Endometrium (tissue), 2 donors: ENCODE data around the gene RPL21.
"Not testable (repeated sequence)": the region's sequence is repeated elsewhere in the genome, so short reads cannot be mapped to it uniquely, and the experiment has no call there.

ENCODE experiments used
- FAIRE-seq: peaks from 2 replicates; lab custom pipeline; 2012; peaks lifted over from hg19 to GRCh38; lab: Jason Lieb, UNC
- donor health status: control.
- donor health status: control.

The RPL21 gene

GRCh38 chr13:27289011-27289665 is 37.8 kb downstream of the RPL21 start:
- FAIRE-seq = no peak

- no peak for FAIRE-seq
These were observed 39.4 kb downstream of the RPL21 start for GRCh38 chr13:27290715-27291114.

DNA sequence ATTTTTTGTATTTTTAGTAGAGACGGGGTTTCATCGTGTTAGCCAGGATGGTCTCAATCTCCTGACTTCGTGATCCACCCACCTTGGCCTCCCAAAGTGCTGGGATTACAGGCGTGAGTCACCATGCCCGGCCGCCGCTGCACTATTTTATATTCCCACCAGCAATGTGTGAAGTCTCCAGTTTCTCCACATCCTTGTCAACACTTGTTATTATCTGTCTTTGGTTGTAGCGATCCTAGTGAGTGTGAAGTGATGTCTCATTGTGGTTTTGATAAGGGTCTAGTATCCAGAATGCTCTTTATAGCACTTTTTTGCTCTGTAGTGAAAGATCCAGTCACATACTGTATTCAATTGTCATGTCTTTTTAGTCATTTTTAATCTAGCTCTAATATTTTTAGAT is 40.6 kb downstream of the RPL21 start:
- not testable (repeated sequence) for FAIRE-seq

DNA sequence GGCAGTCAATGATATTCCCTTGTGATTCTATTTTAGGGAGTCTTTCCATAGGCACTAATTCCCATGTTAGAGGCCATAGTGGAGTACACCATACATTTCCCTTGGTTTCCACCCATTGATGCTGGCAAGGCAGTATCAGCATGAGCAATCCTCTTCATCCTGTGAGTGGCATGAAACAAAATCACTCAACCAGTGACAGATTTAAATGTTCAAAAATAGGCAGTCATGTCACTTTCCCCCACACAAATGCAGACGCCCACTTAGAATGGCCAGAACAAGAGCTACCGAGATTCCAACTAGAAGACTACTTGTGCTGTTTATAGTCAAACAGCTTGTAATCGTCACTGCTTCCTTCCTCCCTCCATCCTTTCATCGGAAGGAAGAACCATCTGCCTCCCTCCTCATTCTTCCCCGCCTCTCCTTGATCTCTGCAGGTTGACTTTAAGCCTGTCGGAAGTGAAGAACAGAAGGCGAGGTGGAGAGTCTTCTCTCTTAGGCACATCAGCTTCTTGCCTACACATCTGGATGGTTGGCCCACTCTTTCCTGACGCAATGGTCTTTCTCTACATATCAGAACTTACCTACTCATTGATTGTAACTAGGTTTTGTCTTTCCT is 41.8 kb downstream of the RPL21 start:
- no peak for FAIRE-seq

- FAIRE-seq = no peak
These were observed 42.6 kb downstream of the RPL21 start for GRCh38 chr13:27293873-27294515.

DNA sequence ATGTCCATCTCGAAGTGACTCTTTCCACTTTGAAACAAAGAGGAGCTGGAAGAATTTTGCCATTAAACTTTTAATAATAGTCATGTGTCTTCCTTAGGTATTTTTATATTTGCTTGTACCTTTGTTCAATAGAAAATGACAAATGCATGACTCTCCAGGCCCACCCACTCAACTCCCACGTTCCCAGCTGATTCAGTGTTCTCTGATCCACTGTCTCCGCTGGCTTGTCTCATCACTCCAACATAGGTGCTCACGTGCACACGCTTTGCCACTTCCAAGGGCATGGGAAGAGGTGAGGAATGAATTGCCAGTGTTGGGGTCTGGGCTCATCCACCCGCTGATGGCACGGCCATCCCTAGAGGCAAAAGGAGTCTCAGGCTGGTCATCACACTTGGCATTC is 43.7 kb downstream of the RPL21 start:
- FAIRE-seq = no peak

GRCh38 chr13:27295660-27296059 is 44.3 kb downstream of the RPL21 start:
- no peak for FAIRE-seq

DNA sequence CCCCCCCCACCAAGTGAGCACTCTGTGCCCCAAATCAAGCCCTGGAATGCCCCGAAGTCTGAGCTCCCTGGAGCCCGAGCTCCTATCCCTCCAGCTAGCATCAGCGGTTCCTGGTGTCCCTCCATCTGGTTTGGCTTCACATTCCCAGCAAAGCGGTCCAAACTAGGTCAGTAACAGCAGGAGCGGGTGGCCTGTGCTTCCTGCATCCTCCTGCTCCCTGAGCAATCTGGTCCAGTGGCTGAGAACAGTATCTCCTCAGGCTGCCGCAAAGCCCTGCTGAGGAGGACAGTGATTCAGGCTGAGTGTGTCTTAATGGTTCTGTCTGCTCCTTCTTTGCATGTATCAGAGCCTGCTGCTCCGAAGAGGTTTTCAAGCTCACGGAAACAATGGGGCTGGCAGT is 45.1 kb downstream of the RPL21 start:
- FAIRE-seq = no peak

- no peak for FAIRE-seq
These were observed 47.5 kb downstream of the RPL21 start for GRCh38 chr13:27298849-27299248.

GRCh38 chr13:27300406-27300805 is 49.0 kb downstream of the RPL21 start:
- not testable (repeated sequence) for FAIRE-seq

DNA sequence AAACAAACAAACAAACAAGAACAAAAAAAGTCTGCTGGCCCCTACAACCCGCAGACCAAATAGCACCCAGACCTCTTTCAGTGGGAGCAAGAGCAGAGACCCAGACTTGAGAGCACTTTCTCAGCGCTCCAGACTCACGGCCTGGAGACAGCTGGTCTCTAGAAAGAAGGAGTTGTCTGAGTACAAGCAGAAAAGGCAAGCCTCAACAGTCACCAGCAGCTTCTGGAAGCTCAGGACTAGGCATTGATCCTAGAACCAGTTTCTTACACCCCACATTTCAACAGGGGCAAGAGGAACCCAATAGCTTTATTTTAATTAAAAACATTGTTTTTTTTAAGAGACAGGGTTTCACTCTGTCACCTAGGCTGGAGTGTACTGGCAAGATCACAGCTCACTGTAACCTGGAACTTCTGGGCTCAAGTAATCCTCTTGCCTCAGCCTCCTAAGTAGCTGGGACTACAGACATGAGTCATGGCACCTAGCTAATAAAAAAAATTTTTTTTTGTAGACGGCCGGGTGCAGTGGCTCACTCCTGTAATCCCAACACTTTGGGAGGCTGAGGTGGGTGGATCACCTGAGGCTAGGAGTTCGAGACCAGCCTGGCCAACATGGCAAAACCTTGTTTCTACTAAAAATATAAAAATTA is 49.7 kb downstream of the RPL21 start:
- FAIRE-seq = no peak

DNA sequence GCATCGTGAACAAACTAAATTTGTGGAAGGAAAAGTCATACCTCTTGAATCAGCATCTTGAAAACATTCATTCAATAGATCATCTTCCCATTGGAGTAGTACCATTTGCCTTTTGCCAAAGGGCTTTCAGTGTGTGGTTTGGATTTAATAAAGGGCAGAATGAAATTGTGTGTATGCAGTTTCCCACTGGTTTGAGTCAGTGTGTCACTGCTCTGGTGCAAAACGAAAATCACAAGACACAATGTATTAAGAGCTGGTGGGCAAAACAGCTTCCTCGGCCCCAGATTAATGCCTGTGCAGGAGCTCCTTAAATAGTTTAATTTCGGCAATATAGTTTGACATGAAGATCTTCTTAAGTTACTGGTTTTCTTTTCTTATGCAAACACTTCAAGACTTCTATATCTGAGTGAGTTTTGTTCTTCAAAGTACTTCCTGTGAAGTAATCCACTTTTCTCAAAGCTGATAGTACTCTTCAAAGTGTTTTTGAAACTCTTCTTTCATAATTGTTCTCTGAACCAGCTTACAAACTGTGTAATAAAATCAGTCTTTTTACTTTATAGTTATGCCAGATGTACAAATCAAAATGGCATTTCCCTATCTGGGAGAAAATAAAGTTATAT is 51.4 kb downstream of the RPL21 start:
- FAIRE-seq = peak; percentile 99

- FAIRE-seq = no peak
These were observed 52.7 kb downstream of the RPL21 start for GRCh38 chr13:27304099-27304498.

GRCh38 chr13:27304611-27305010 is 53.3 kb downstream of the RPL21 start:
- FAIRE-seq = no peak
